IPS-NIHi11 (cell line): Measurements from ENCODE around the gene MXRA8.
A peak's percentile ranks its signal among the peaks of the same experiment; 100 is the strongest.
"Not testable (repeated sequence)": the region's sequence is repeated elsewhere in the genome, so short reads cannot be mapped to it uniquely, and the experiment has no call there.

Experiments used
- DNase-seq: peaks from one replicate; pipeline ENCODE4 v3.0.0; 2012; ENCODE audit warnings: mixed read lengths, low spot score

Gene MXRA8

GRCh38 chr1:1391225-1391624, 32.9 kb upstream of the MXRA8 start:
- DNase-seq, result no peak

GRCh38 chr1:1390675-1391074, 32.3 kb upstream of the MXRA8 start:
- no peak for DNase-seq

GRCh38 chr1:1388078-1388472, 29.7 kb upstream of the MXRA8 start:
- no peak for DNase-seq

GRCh38 chr1:1387098-1388077, 29.0 kb upstream of the MXRA8 start:
- DNase-seq, result no peak

GRCh38 chr1:1385931-1386330, 27.6 kb upstream of the MXRA8 start:
- no peak for DNase-seq

GRCh38 chr1:1385339-1385738, 27.0 kb upstream of the MXRA8 start:
- not testable (repeated sequence) for DNase-seq

- DNase-seq, result no peak
These were observed 22.9 kb upstream of the MXRA8 start for GRCh38 chr1:1381294-1381693.

GRCh38 chr1:1380860-1381259, 22.5 kb upstream of the MXRA8 start:
- no peak for DNase-seq

GRCh38 chr1:1377540-1378205, 19.3 kb upstream of the MXRA8 start:
- no peak for DNase-seq

- DNase-seq, result no peak
These were observed 18.3 kb upstream of the MXRA8 start for GRCh38 chr1:1376551-1377226.

GRCh38 chr1:1374929-1375662, 16.7 kb upstream of the MXRA8 start, which contains the start of gene AURKAIP1:
AURKAIP1 (minus strand) TSS chr1:1375207; CDS start chr1:1374756, 451 bp downstream.
- peak; percentile 97 for DNase-seq

GRCh38 chr1:1374589-1374928, 16.2 kb upstream of the MXRA8 start:
- DNase-seq, result no peak

GRCh38 chr1:1373815-1374588, 15.6 kb upstream of the MXRA8 start:
- no peak for DNase-seq

- DNase-seq, result no peak
These were observed 14.9 kb upstream of the MXRA8 start for GRCh38 chr1:1373051-1373814.

- peak; percentile 92 for DNase-seq
These were observed 13.7 kb upstream of the MXRA8 start for GRCh38 chr1:1371746-1372711.

GRCh38 chr1:1371364-1371745, 13.0 kb upstream of the MXRA8 start:
- DNase-seq, result no peak

- DNase-seq, result no peak
These were observed 12.5 kb upstream of the MXRA8 start for GRCh38 chr1:1370771-1371300.

- not testable (repeated sequence) for DNase-seq
These were observed 11.7 kb upstream of the MXRA8 start for GRCh38 chr1:1370094-1370493.

GRCh38 chr1:1367315-1367714, 9.0 kb upstream of the MXRA8 start:
- no peak for DNase-seq
